Cardiac fibroblast (primary cell): ENCODE data around the gene CALR3.

Source experiments
- DNase-seq, 2 donors: peaks; one replicate each; pipeline versions ENCODE4 v3.0.0 to v3.0.0-alpha.2; 2010; ENCODE audit warnings: low read depth in 2 of 2
- H3K4me3 ChIP-seq, 2 donors: replicated peaks in 1 of 2; 1 replicate in 1 of 2; 2 replicates in 1 of 2; pipeline ENCODE4 v1.5.1; 2011; ENCODE audit warnings: low read depth in 2 of 2, low read length in 2 of 2, mild to moderate bottlenecking in 2 of 2, moderate library complexity in 1 of 2
- CTCF ChIP-seq: IDR thresholded peaks from one replicate; pipeline ENCODE4 v1.5.1; 2011; ENCODE audit warnings: low read depth, mild to moderate bottlenecking, low read length, inconsistent platforms

Gene CALR3

GRCh38 chr19:16442386-16443276 lies 53.3 kb downstream of the CALR3 start:
- no peak for TF ChIP-seq CTCF
- DNase-seq: no peak
- no peak overlapping the region for H3K4me3 ChIP-seq

- peak in 1 of 2 donors; percentile 16 for DNase-seq
- peak; percentile 49 for TF ChIP-seq CTCF
- H3K4me3 ChIP-seq: no peak overlapping the region
These were observed 54.3 kb downstream of the CALR3 start for GRCh38 chr19:16441661-16442162.

GRCh38 chr19:16436780-16437332 lies 59.1 kb downstream of the CALR3 start:
- DNase-seq: no peak
- H3K4me3 ChIP-seq: no peak overlapping the region
- no peak for TF ChIP-seq CTCF

- peak; percentile 26 to 71 for DNase-seq
- no peak for TF ChIP-seq CTCF
- H3K4me3 ChIP-seq: no peak overlapping the region
These were observed 59.8 kb downstream of the CALR3 start for GRCh38 chr19:16435999-16436650.

GRCh38 chr19:16435238-16435917 lies 60.6 kb downstream of the CALR3 start:
- DNase-seq: peak; percentile 95 to 98
- no peak for TF ChIP-seq CTCF
- no peak overlapping the region for H3K4me3 ChIP-seq

GRCh38 chr19:16433986-16434385 lies 62.0 kb downstream of the CALR3 start:
- peak; percentile 14 to 15 for DNase-seq
- TF ChIP-seq CTCF: no peak
- no peak overlapping the region for H3K4me3 ChIP-seq
